Iris pigment epithelial cell (primary cell): ENCODE data around the gene TSN.
"Not testable (repeated sequence)": the region's sequence is repeated elsewhere in the genome, so short reads cannot be mapped to it uniquely, and the experiment has no call there.

Source experiments
- DNase-seq: peaks from one replicate; pipeline ENCODE4 v3.0.0-alpha.2; 2011; ENCODE audit warnings: low read depth

The TSN gene

DNA sequence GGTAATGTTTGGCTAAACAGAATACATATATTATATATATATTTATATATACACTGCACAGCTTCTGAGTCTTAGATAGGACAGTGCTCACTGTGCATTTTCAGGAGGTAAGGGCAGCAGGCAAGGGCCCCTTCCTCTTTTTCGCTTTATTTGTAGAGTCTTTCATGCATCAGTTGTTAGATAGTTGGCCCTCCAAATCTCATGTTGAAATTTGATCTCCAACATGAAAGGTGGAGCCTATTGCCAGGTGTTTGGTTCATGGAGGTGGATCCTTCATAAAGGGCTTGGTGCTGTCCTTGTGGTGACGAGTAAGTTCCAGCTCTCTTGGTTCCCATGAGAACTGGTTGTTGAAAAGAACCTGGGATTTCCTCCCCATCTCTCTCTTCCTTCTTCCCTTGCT lies 48.1 kb downstream of the TSN start:
- no peak for DNase-seq

DNA sequence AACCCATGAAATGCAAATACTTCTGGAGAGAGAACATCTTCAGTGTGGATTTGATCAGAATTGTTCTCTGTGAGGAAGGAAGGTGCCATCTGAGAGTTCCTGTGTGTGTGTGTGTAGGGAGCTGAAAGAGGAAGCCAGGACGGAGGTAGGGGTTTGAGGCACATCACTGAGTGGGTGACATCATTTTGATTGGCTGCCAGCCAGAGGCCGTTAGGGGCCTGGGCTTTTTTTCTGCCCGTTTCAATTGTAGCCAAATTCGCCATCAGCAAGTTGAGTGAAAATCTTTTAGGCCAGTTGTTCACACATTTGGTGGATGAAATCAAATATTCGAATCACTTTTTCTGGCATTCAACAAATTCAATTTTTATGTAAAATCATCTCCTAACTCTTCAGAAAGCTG lies 48.9 kb downstream of the TSN start:
- peak; percentile 9 for DNase-seq

DNA sequence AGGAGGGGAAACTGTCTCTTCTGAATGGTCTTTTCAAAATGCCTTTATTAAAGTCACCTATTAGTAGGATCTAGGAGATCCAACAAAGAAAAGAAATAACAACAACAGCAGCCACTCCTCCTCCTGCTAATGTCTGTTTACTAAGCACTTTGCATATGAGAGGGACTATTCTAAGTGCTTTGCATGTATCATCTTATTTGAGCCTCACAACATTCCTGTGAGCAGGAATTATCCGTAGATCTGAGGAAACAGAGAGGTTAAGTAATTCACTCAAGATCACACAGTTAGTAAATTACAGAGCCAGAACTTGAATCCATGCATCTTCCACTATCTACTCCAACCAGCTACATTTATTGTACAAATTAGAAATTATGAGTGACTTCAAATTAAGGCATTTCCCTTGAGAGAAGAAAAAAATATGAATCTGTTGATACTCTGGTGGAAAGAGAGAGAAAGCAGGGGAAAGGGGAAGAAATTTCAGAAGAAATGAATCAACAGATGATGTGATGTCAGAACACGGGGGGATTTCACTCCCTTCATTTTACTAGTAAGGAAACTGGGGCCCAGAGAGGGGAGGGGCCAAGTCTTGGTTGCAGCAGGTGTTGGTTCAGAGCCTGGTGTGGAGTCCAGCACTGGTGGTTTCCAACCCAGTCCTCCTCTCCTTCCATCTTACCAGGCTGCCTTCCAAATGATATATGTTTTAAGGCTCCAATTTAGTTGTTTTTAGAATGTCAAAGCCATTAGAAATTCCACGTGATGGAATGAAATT lies 49.7 kb downstream of the TSN start:
- DNase-seq: no peak

- DNase-seq: no peak
These were observed 50.3 kb downstream of the TSN start for GRCh38 chr2:121805766-121806143.

- DNase-seq: not testable (repeated sequence)
These were observed 52.3 kb downstream of the TSN start for GRCh38 chr2:121807771-121808170.

GRCh38 chr2:121809607-121810006 lies 54.2 kb downstream of the TSN start:
- DNase-seq: no peak

DNA sequence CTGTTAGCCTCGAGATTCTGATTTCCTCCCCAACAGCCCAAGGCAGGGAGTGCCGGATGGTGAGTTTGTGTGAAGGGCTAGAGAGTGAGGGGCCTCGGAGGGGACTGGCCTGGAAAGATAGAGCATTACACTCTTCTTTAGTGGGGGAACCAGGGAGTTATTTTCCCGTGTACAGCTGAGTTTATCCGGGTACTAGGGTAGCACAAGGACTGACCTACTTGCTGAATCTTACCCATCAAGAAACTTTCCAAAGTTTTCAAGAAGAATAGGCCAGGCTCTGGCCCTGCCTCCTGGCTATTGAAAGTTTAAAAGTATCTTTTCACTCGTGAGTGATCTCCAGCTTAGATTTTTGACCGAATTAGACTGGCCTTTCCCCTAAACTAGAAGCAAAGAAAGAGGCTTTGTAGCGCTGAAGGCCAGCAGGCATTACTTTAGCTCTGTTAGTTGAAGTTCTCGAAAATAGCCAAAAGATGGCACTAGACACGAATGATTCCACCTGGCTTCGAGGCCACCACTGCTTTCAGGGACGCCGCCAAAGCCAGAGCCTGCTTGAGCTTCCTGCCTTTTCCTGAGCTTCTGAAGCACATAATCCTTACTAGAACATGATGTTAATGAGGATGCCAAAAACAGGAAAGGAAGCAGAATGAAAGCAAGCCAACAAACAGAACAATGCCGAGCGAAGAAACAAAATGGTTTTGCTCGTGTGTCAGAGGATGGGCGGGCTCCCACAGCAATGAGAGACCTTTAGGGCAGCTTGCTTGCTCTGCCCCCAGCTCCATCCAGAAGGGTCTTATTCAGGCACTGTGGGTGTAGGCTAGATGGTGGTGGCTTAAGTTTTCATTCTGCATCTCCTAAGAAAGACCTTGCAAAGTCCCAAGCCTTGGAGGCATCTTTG lies 55.8 kb downstream of the TSN start:
- DNase-seq: peak; percentile 58

DNA sequence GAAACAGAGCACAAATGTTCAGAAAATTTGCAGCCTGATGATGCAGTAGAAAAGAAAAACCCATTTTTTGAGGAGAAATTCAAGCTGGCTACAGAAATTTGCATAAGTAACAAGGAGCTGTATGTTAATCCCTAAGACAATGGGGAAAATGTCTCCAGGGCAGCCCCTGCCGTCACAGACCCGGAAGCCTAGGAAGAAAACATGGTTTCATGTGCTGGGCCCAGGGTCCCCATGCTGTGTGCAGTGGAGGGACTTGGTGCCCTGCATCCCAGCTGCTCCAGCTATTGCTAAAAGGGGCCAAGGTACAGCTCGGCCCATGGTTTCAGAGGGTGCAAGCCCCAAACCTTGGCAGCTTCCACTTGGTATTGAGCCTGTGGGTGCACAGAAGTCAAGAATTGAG lies 57.6 kb downstream of the TSN start:
- DNase-seq: not testable (repeated sequence)

DNA sequence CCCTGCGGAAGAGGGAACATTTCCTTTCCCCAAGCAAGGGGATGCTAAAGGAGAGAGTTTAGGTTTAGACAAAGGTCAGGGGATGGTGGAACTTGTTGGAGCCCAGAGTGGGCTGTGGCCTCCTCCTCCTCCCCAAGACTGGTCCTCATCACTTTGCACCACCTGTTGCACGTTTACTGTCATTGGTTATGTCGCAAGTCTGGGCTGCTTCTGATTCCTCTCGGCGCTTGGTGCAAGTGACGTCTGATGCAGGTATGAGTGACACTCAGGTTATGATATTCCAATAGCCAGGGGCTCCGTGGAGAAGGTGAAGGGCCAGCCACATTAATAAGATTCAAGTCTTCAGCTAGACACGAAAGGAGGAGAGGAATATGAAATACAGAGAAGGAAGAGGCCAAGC lies 59.8 kb downstream of the TSN start:
- no peak for DNase-seq

- DNase-seq: no peak
These were observed 61.3 kb downstream of the TSN start for GRCh38 chr2:121816797-121817196.

DNA sequence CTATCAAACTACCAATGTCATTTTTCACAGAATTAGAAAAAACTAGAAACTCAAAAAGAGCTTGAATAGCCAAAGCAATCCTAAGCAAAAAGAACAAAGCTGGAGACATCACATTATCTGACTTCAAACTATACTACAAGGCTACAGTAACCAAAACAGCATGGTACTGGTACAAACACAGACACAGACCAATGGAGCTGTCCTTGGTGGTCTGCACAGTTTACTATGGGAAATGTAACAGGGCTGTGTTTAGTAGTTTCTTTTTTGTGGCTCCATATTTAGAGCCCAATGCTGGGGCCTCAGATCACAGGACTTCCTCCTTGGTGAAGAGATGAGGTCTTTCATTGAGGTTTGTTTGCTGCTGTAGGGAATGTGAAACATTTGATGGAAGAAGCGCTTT lies 61.9 kb downstream of the TSN start:
- DNase-seq: not testable (repeated sequence)
